Ureter (tissue), 1 donor: ENCODE measurements around the gene TAS1R2. TPM values are rescaled to one million over a fixed set of nuclear protein-coding genes. Genes with fewer than 3 reads are reported as not detected.
"Not testable (repeated sequence)": the region's sequence is repeated elsewhere in the genome, so short reads cannot be mapped to it uniquely, and the experiment has no call there.

Experiments
- DNase-seq: peaks from one replicate; pipeline ENCODE4 v3.0.0-alpha.2; 2020; ENCODE audit warnings: low spot score
- total RNA-seq: library from RNA; stranded (reverse); gene quantifications from one replicate; pipeline ENCODE4 v1.2.4, GENCODE V29; 2023
- donor health status: DM: yes; HTN: yes; CAD: no.

The TAS1R2 gene
- total RNA-seq, 1 donor from 2014 or later, result not detected

- no peak for DNase-seq
Measured at GRCh38 chr1:18868801-18869424, 9.5 kb upstream of the TAS1R2 start.

- DNase-seq, result no peak
Measured at GRCh38 chr1:18868354-18868753, 8.9 kb upstream of the TAS1R2 start.

GRCh38 chr1:18866846-18867245 lies 7.4 kb upstream of the TAS1R2 start:
- no peak for DNase-seq

- no peak for DNase-seq
Measured at GRCh38 chr1:18866314-18866713, 6.9 kb upstream of the TAS1R2 start.

- DNase-seq, result no peak
Measured at GRCh38 chr1:18865176-18865575, 5.7 kb upstream of the TAS1R2 start.

GRCh38 chr1:18861590-18861989 lies 2.1 kb upstream of the TAS1R2 start:
- no peak for DNase-seq

- no peak for DNase-seq
Measured at GRCh38 chr1:18861082-18861481, 1.6 kb upstream of the TAS1R2 start.

GRCh38 chr1:18858070-18858688 lies 1.3 kb downstream of the TAS1R2 start:
- no peak for DNase-seq

GRCh38 chr1:18856435-18856834 lies 3.0 kb downstream of the TAS1R2 start:
- DNase-seq, result no peak

GRCh38 chr1:18855573-18855972 lies 3.9 kb downstream of the TAS1R2 start:
- no peak for DNase-seq

GRCh38 chr1:18854331-18855025 lies 5.0 kb downstream of the TAS1R2 start:
- no peak for DNase-seq

GRCh38 chr1:18852501-18852900 lies 7.0 kb downstream of the TAS1R2 start:
- DNase-seq, result no peak

GRCh38 chr1:18849261-18849711 lies 10.2 kb downstream of the TAS1R2 start:
- DNase-seq, result no peak

GRCh38 chr1:18847723-18848122 lies 11.7 kb downstream of the TAS1R2 start:
- not testable (repeated sequence) for DNase-seq

GRCh38 chr1:18840145-18840544 lies 19.3 kb downstream of the TAS1R2 start:
- no peak for DNase-seq

GRCh38 chr1:18836654-18837053 lies 22.8 kb downstream of the TAS1R2 start:
- no peak for DNase-seq

- DNase-seq, result not testable (repeated sequence)
Measured at GRCh38 chr1:18832319-18832718, 27.1 kb downstream of the TAS1R2 start.

- DNase-seq, result no peak
Measured at GRCh38 chr1:18831656-18832055, 27.8 kb downstream of the TAS1R2 start.

- no peak for DNase-seq
Measured at GRCh38 chr1:18830596-18830995, 28.9 kb downstream of the TAS1R2 start.

- DNase-seq, result no peak
Measured at GRCh38 chr1:18829671-18830070, 29.8 kb downstream of the TAS1R2 start.

GRCh38 chr1:18828224-18828623 lies 31.2 kb downstream of the TAS1R2 start:
- DNase-seq, result no peak

GRCh38 chr1:18823438-18823837 lies 36.0 kb downstream of the TAS1R2 start:
- DNase-seq, result no peak
